Thyroid gland (tissue), 4 donors: ENCODE results near the gene DUSP22.

Source experiments
- POLR2A ChIP-seq, 2 donors: fragments of 450-650 bp; IDR thresholded peaks; one replicate each; pipeline ENCODE4 v1.6.1; 2017; ENCODE audit warnings: antibody characterized with exemption in 2 of 2, mild to moderate bottlenecking in 2 of 2, moderate library complexity in 1 of 2
- TF ChIP-seq, protein P1 (sequence below), 6 experiments: fragments of 200-600 bp in 3 of 6; fragments of 450-650 bp in 3 of 6; sonication (generic) in 3 of 6; IDR thresholded peaks; one replicate each; pipeline ENCODE4 v1.5.1; 2016 to 2019; ENCODE audit warnings: antibody characterized with exemption in 6 of 6, mild to moderate bottlenecking in 2 of 6, inconsistent platforms in 1 of 6, moderate library complexity in 1 of 6

DNA sequence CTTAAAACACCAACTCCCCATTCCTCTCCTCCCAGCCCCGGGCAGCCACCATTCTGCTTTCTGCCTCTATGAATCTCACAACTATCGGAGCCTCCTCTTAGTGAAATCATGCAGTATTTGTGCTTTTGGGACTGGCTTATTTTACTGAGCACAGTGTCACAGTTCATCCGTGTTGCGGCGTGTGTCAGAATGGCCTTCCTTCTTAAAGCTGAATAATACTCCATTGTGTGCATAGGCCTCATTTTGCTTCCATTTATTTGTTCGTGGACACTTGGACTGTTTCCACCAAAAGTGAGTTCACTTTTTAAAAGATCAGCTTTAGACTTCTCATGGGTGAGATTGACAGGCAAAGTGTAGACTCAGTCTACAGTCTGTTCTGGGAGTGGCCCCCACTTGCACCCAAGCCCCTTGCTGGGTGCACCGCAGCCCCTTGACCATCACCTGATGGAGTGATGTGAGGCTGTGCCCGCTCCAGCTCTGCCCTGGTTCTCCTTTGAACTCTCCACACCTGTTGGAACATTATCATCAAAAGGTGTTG, 12.6 kb downstream of the DUSP22 start:
- TF ChIP-seq, protein P1, sequence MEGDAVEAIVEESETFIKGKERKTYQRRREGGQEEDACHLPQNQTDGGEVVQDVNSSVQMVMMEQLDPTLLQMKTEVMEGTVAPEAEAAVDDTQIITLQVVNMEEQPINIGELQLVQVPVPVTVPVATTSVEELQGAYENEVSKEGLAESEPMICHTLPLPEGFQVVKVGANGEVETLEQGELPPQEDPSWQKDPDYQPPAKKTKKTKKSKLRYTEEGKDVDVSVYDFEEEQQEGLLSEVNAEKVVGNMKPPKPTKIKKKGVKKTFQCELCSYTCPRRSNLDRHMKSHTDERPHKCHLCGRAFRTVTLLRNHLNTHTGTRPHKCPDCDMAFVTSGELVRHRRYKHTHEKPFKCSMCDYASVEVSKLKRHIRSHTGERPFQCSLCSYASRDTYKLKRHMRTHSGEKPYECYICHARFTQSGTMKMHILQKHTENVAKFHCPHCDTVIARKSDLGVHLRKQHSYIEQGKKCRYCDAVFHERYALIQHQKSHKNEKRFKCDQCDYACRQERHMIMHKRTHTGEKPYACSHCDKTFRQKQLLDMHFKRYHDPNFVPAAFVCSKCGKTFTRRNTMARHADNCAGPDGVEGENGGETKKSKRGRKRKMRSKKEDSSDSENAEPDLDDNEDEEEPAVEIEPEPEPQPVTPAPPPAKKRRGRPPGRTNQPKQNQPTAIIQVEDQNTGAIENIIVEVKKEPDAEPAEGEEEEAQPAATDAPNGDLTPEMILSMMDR (IDR thresholded peaks at IDR 0.05), result no peak
- TF ChIP-seq POLR2A (IDR thresholded peaks at IDR 0.05), result no peak
